SK-N-SH treated with all-trans-retinoic acid at 6 μM for 48 hours (cell line): ENCODE data around the gene ATPAF1.

Source experiments
- ATAC-seq: fragments of 200-7000 bp; cut with Tn5 transposase; 3 replicates; pipeline ENCODE4 v1.9.1; 2020; ENCODE audit warnings: mild to moderate bottlenecking, moderate library complexity
- ARNTL ChIP-seq: fragments of 450-650 bp; formaldehyde crosslinking; IDR thresholded peaks from 2 replicates; pipeline ENCODE4 v1.5.0; 2020; ENCODE audit warnings: low read depth, mild to moderate bottlenecking, moderate library complexity, borderline replicate concordance
- BACH2 ChIP-seq: fragments of 250-450 bp; sonication (Bioruptor Pico); IDR thresholded peaks from 2 replicates; pipeline ENCODE4 v1.9.0; 2021; ENCODE audit warnings: mild to moderate bottlenecking, borderline replicate concordance
- ESRRG ChIP-seq: fragments of 250-450 bp; sonication (Bioruptor Pico); IDR thresholded peaks from 2 replicates; pipeline ENCODE4 v1.6.1; 2021; ENCODE audit warnings: mild to moderate bottlenecking
- GLIS3 ChIP-seq: fragments of 250-450 bp; sonication (Bioruptor Pico); IDR thresholded peaks from 2 replicates; pipeline ENCODE4 v1.5.0; 2020; ENCODE audit warnings: mild to moderate bottlenecking, moderate library complexity
- ISL1 ChIP-seq: fragments of 250-450 bp; sonication (Bioruptor Pico); IDR thresholded peaks from 2 replicates; pipeline ENCODE4 v2.1.2; 2022; ENCODE audit warnings: mild to moderate bottlenecking, moderate library complexity
- OSR1 ChIP-seq: fragments of 250-450 bp; sonication (Bioruptor Pico); IDR thresholded peaks from 2 replicates; pipeline ENCODE4 v1.8.0; 2022; ENCODE audit warnings: moderate library complexity, mild to moderate bottlenecking, inconsistent platforms
- PPARA ChIP-seq: fragments of 250-450 bp; sonication (Bioruptor Pico); IDR thresholded peaks from 2 replicates; pipeline ENCODE4 v1.5.0; 2020; ENCODE audit warnings: mild to moderate bottlenecking, borderline replicate concordance
- RARB ChIP-seq: fragments of 250-450 bp; sonication (Bioruptor Pico); IDR thresholded peaks from 2 replicates; pipeline ENCODE4 v1.8.0; 2021; ENCODE audit warnings: mild to moderate bottlenecking, moderate library complexity
- SNAI2 ChIP-seq: fragments of 250-450 bp; sonication (Bioruptor Pico); IDR thresholded peaks from 2 replicates; pipeline ENCODE4 v1.5.0; 2020; ENCODE audit warnings: mild to moderate bottlenecking, moderate library complexity
- TCF4 ChIP-seq: fragments of 250-450 bp; sonication (Bioruptor Pico); IDR thresholded peaks from 2 replicates; pipeline ENCODE4 v1.8.0; 2021; ENCODE audit warnings: mild to moderate bottlenecking, moderate library complexity, borderline replicate concordance
- TOX ChIP-seq: fragments of 250-450 bp; sonication (Bioruptor Pico); IDR thresholded peaks from 2 replicates; pipeline ENCODE4 v1.8.0; 2021; ENCODE audit warnings: mild to moderate bottlenecking, moderate library complexity, borderline replicate concordance
- ZC3H10 ChIP-seq: fragments of 250-450 bp; sonication (Bioruptor Pico); IDR thresholded peaks from 2 replicates; pipeline ENCODE4 v1.5.1; 2021; ENCODE audit warnings: mild to moderate bottlenecking, moderate library complexity
- ZFP3 ChIP-seq: fragments of 250-450 bp; sonication (Bioruptor Pico); IDR thresholded peaks from 2 replicates; pipeline ENCODE4 v1.5.0; 2020; ENCODE audit warnings: mild to moderate bottlenecking, moderate library complexity
- ZFP30 ChIP-seq: fragments of 450-650 bp; formaldehyde crosslinking; IDR thresholded peaks from 2 replicates; pipeline ENCODE4 v1.5.0; 2022; ENCODE audit warnings: mild to moderate bottlenecking, moderate library complexity
- ZNF565 ChIP-seq: fragments of 450-650 bp; formaldehyde crosslinking; conservative IDR thresholded peaks from 2 replicates; pipeline ENCODE4 v1.5.0; 2020; ENCODE audit warnings: low read depth, mild to moderate bottlenecking, moderate library complexity
- ZNF70 ChIP-seq: fragments of 450-650 bp; formaldehyde crosslinking; IDR thresholded peaks from 2 replicates; pipeline ENCODE4 v1.5.0; 2020; ENCODE audit warnings: mild to moderate bottlenecking, moderate library complexity
- ZNF8 ChIP-seq: fragments of 450-650 bp; formaldehyde crosslinking; IDR thresholded peaks from 2 replicates; pipeline ENCODE4 v1.5.0; 2020; ENCODE audit warnings: mild to moderate bottlenecking, moderate library complexity
- TF ChIP-seq, protein P1 (sequence below): fragments of 250-450 bp; sonication (Bioruptor Pico); IDR thresholded peaks from 2 replicates; pipeline ENCODE4 v1.5.0; 2020; ENCODE audit warnings: mild to moderate bottlenecking, moderate library complexity
- TF ChIP-seq, protein P2 (sequence below): fragments of 250-450 bp; sonication (Bioruptor Pico); IDR thresholded peaks from 2 replicates; pipeline ENCODE4 v1.5.1; 2020; ENCODE audit warnings: low read depth, mild to moderate bottlenecking, moderate library complexity
- TF ChIP-seq, protein P3 (sequence below): fragments of 250-450 bp; sonication (Bioruptor Pico); IDR thresholded peaks from 2 replicates; pipeline ENCODE4 v1.5.1; 2021; ENCODE audit warnings: mild to moderate bottlenecking, moderate library complexity
- TF ChIP-seq, protein P4 (sequence below): fragments of 250-450 bp; sonication (Bioruptor Pico); IDR thresholded peaks from 2 replicates; pipeline ENCODE4 v1.8.0; 2020; ENCODE audit warnings: mild to moderate bottlenecking, moderate library complexity, borderline replicate concordance

ATPAF1 gene

DNA sequence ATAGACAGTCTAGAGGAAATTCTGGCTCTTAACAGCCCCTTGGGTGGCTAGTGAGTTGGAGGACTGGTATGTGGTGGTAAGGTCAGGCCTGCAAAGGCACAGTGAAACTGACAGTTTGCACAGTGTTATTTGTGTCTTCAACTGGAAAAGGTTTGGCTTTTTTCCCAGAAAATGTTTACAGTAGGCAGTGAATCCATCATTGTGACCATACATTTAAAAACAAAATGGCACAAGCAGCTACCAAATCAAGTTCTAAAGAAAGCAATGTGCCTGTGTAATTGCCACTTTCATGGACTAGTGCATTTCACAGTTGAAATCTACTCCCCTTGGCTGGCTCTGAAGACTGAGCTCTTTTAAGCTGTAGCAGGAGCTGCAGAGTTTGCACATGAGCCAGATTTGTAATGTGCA is 24.8 kb downstream of the ATPAF1 start (continued):
- no peak for TF ChIP-seq SNAI2

DNA sequence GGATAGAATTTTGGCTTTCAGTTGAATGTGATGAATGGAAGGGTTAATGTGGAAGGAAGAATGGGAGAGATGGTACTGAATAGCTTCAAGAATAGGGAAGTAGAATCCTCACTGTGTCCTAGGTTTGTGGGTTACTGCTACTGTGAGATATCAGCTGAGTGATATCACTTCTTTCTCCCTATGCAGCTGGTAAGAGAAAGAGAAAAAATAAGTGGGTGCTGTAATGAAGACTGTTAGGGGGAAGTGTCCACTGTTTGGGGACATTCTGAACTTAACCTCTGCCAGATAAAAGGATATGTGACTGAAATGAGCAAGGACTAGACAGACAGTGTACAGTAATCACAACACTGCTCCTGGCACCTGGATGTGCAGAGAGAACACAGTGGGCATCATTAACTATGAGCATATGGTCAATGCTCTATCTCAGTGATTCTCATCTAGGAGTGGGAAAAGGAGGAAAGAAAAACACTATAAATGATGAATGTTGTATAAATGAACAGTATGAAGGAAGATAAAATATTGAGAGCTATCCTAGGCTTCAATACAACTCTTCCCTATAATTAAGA is 26.0 kb downstream of the ATPAF1 start:
- TF ChIP-seq ZNF565 (CRISPR knock-in tag) (no peak), GLIS3 (CRISPR knock-in tag) (no peak), TCF4 (CRISPR knock-in tag) (no peak), ISL1 (no peak), BACH2 (CRISPR knock-in tag) (no peak), ZFP3 (CRISPR knock-in tag) (no peak), ZFP30 (CRISPR knock-in tag) (no peak), SNAI2 (no peak), ZNF8 (CRISPR knock-in tag) (no peak), ZC3H10 (CRISPR knock-in tag) (no peak), ZNF70 (CRISPR knock-in tag) (no peak), ESRRG (CRISPR knock-in tag) (no peak), OSR1 (CRISPR knock-in tag) (no peak)
- TF ChIP-seq, protein P1, sequence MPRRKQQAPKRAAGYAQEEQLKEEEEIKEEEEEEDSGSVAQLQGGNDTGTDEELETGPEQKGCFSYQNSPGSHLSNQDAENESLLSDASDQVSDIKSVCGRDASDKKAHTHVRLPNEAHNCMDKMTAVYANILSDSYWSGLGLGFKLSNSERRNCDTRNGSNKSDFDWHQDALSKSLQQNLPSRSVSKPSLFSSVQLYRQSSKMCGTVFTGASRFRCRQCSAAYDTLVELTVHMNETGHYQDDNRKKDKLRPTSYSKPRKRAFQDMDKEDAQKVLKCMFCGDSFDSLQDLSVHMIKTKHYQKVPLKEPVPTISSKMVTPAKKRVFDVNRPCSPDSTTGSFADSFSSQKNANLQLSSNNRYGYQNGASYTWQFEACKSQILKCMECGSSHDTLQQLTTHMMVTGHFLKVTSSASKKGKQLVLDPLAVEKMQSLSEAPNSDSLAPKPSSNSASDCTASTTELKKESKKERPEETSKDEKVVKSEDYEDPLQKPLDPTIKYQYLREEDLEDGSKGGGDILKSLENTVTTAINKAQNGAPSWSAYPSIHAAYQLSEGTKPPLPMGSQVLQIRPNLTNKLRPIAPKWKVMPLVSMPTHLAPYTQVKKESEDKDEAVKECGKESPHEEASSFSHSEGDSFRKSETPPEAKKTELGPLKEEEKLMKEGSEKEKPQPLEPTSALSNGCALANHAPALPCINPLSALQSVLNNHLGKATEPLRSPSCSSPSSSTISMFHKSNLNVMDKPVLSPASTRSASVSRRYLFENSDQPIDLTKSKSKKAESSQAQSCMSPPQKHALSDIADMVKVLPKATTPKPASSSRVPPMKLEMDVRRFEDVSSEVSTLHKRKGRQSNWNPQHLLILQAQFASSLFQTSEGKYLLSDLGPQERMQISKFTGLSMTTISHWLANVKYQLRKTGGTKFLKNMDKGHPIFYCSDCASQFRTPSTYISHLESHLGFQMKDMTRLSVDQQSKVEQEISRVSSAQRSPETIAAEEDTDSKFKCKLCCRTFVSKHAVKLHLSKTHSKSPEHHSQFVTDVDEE: no peak
- TF ChIP-seq, protein P2, sequence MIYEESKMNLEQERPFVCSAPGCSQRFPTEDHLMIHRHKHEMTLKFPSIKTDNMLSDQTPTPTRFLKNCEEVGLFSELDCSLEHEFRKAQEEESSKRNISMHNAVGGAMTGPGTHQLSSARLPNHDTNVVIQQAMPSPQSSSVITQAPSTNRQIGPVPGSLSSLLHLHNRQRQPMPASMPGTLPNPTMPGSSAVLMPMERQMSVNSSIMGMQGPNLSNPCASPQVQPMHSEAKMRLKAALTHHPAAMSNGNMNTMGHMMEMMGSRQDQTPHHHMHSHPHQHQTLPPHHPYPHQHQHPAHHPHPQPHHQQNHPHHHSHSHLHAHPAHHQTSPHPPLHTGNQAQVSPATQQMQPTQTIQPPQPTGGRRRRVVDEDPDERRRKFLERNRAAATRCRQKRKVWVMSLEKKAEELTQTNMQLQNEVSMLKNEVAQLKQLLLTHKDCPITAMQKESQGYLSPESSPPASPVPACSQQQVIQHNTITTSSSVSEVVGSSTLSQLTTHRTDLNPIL (CRISPR knock-in tag): no peak
- TF ChIP-seq, protein P3, sequence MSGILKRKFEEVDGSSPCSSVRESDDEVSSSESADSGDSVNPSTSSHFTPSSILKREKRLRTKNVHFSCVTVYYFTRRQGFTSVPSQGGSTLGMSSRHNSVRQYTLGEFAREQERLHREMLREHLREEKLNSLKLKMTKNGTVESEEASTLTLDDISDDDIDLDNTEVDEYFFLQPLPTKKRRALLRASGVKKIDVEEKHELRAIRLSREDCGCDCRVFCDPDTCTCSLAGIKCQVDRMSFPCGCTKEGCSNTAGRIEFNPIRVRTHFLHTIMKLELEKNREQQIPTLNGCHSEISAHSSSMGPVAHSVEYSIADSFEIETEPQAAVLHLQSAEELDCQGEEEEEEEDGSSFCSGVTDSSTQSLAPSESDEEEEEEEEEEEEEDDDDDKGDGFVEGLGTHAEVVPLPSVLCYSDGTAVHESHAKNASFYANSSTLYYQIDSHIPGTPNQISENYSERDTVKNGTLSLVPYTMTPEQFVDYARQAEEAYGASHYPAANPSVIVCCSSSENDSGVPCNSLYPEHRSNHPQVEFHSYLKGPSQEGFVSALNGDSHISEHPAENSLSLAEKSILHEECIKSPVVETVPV (CRISPR knock-in tag): no peak
- no peak for ATAC-seq

DNA sequence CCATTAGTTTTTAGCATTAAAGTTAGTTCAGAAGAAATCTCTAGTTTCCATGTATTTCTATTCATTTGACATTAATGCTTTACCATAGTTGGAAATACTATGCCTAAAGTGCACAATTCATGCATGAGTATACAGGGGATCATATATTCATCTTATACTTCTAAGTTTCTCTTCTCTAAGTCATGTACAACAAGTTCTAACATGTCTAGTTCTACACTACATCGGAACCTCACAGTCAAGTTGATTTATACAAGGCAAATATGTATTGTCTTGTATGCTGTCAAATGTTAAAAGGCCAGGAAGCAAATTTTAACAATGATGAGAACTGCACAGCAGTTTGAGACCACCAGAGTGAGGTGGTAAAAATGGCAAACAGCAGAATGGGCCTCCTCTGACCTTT is 28.6 kb downstream of the ATPAF1 start:
- no peak for ATAC-seq
- TF ChIP-seq PPARA (no peak), ZFP30 (CRISPR knock-in tag) (no peak), ZNF8 (CRISPR knock-in tag) (no peak), SNAI2 (no peak), RARB (CRISPR knock-in tag) (no peak), TOX (CRISPR knock-in tag) (no peak), ESRRG (CRISPR knock-in tag) (no peak), GLIS3 (CRISPR knock-in tag) (no peak), ARNTL (CRISPR knock-in tag) (no peak)
- TF ChIP-seq, protein P3 (CRISPR knock-in tag): no peak
- TF ChIP-seq, protein P2 (CRISPR knock-in tag): no peak
- TF ChIP-seq, protein P4, sequence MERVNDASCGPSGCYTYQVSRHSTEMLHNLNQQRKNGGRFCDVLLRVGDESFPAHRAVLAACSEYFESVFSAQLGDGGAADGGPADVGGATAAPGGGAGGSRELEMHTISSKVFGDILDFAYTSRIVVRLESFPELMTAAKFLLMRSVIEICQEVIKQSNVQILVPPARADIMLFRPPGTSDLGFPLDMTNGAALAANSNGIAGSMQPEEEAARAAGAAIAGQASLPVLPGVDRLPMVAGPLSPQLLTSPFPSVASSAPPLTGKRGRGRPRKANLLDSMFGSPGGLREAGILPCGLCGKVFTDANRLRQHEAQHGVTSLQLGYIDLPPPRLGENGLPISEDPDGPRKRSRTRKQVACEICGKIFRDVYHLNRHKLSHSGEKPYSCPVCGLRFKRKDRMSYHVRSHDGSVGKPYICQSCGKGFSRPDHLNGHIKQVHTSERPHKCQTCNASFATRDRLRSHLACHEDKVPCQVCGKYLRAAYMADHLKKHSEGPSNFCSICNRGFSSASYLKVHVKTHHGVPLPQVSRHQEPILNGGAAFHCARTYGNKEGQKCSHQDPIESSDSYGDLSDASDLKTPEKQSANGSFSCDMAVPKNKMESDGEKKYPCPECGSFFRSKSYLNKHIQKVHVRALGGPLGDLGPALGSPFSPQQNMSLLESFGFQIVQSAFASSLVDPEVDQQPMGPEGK (CRISPR knock-in tag): no peak
